ENCODE results near the gene PUM1. TPM values are rescaled to one million over a fixed set of nuclear protein-coding genes. Genes with fewer than 3 reads are reported as not detected.

Gene PUM1
- total and polyA plus RNA-seq, 4 donors = 18.1 to 49.2 (median 30.2) TPM

DNA sequence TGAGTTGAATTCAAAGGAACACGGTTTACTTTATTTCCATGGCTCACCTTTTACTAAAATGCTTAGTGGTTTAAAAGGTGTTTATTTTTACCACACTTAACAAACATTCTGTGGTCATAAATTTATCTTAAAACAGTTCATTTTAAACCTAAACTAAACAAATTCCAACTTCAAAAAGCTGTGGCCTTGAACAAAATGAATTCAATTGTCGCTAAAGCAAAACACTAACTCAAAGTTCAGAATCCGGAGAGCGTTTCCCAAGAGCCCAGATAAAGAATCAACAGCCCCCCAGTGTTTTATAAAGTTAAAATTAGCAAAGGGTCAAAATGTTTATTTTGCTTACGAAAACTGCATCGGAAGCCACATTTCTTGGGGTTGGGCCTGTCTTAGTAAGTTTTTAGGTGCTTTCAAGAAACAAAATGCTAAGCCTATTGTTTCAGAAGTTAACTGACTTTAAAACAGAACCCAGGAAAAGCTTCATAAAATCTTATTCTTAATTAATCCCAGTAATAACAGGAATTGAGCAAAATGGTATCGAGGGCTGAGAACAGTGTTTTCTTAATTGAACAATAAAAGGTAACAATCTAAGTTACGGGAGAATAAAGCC is 1.3 kb downstream of the PUM1 start:
- Histone ChIP-seq H3K9me3 (ENCODE audit: control insufficient read depth in 4 of 4, low read length in 3 of 4) (no peaks in the 10 kb centered on the region), H3K4me3 (ENCODE audit: low read depth in 1 of 3, low read length in 3 of 3) (peak overlapping the region; percentile 67 to 97 (median 86)), H3K9ac (ENCODE audit: low read depth in 1 of 2, low read length in 2 of 2) (peak overlapping the region; percentile 81 to 85), H3K27me3 (ENCODE audit: control insufficient read depth in 4 of 4, insufficient read depth in 4 of 4, low read length in 3 of 4) (no peaks in the 10 kb centered on the region), H3K36me3 (ENCODE audit: control insufficient read depth in 4 of 4, insufficient read depth in 3 of 4, low read depth in 1 of 4, low read length in 3 of 4) (peaks cover 0 to 2% (median under 1%) of the 10 kb centered on the region in 4 donors), H3K4me1 (ENCODE audit: control insufficient read depth in 4 of 4, insufficient read depth in 4 of 4, low read length in 3 of 4) (peaks cover 6 to 37% (median 30%) of the 10 kb centered on the region in 4 donors), H3K27ac (ENCODE audit: low read depth in 1 of 2, low read length in 2 of 2) (peak overlapping the region; percentile 24 to 97)
- under 1% methylated on average over 8 of the region's 8 CpGs for WGBS
- DNase-seq (ENCODE audit: low spot score) = no peak
- TF ChIP-seq HNF4A (conservative IDR thresholded peaks at IDR 0.05) (peak; percentile 50 to 52), SP1 (IDR thresholded peaks at IDR 0.05) (no peak)

GRCh38 chr1:31063631-31064030 is 1.9 kb downstream of the PUM1 start:
- WGBS = 7% methylated on average over 4 of the region's 4 CpGs
- Histone ChIP-seq H3K4me3 (ENCODE audit: low read depth in 1 of 3, low read length in 3 of 3) (peak overlapping the region in 2 of 3 donors; percentile 67 to 86), H3K36me3 (ENCODE audit: control insufficient read depth in 4 of 4, insufficient read depth in 3 of 4, low read depth in 1 of 4, low read length in 3 of 4) (peaks cover 0 to 8% (median 4%) of the 10 kb centered on the region in 4 donors), H3K9me3 (ENCODE audit: control insufficient read depth in 4 of 4, low read length in 3 of 4) (no peaks in the 10 kb centered on the region), H3K27ac (ENCODE audit: low read depth in 1 of 2, low read length in 2 of 2) (peak overlapping the region; percentile 24 to 97), H3K4me1 (ENCODE audit: control insufficient read depth in 4 of 4, insufficient read depth in 4 of 4, low read length in 3 of 4) (peaks cover 6 to 37% (median 30%) of the 10 kb centered on the region in 4 donors), H3K27me3 (ENCODE audit: control insufficient read depth in 4 of 4, insufficient read depth in 4 of 4, low read length in 3 of 4) (no peaks in the 10 kb centered on the region), H3K9ac (ENCODE audit: low read depth in 1 of 2, low read length in 2 of 2) (peak overlapping the region; percentile 34 to 81)
- DNase-seq (ENCODE audit: low spot score) = no peak
- TF ChIP-seq RAD21 (IDR thresholded peaks at IDR 0.05) (no peak), TAF1 (conservative IDR thresholded peaks at IDR 0.05) (no peak), HNF4G (IDR thresholded peaks at IDR 0.05) (no peak), FOXA2 (IDR thresholded peaks at IDR 0.05) (no peak), NR2F2 (IDR thresholded peaks at IDR 0.05) (no peak), JUND (IDR thresholded peaks at IDR 0.05) (no peak), ATF3 (IDR thresholded peaks at IDR 0.05) (no peak), RXRA (IDR thresholded peaks at IDR 0.05) (no peak), GABPA (IDR thresholded peaks at IDR 0.05 in 1 of 2, conservative IDR thresholded peaks at IDR 0.05 in 1 of 2) (no peak), EGR1 (IDR thresholded peaks at IDR 0.05; ENCODE audit: low read depth in 2 of 2) (no peak), CTCF (IDR thresholded peaks at IDR 0.05; ENCODE audit: low read depth, low read length, missing input control) (no peak), HNF4A (conservative IDR thresholded peaks at IDR 0.05) (no peak), YY1 (IDR thresholded peaks at IDR 0.05) (no peak)
- TF ChIP-seq, protein P1, sequence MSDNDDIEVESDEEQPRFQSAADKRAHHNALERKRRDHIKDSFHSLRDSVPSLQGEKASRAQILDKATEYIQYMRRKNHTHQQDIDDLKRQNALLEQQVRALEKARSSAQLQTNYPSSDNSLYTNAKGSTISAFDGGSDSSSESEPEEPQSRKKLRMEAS (IDR thresholded peaks at IDR 0.05) = no peak
- TF ChIP-seq, protein P2, sequence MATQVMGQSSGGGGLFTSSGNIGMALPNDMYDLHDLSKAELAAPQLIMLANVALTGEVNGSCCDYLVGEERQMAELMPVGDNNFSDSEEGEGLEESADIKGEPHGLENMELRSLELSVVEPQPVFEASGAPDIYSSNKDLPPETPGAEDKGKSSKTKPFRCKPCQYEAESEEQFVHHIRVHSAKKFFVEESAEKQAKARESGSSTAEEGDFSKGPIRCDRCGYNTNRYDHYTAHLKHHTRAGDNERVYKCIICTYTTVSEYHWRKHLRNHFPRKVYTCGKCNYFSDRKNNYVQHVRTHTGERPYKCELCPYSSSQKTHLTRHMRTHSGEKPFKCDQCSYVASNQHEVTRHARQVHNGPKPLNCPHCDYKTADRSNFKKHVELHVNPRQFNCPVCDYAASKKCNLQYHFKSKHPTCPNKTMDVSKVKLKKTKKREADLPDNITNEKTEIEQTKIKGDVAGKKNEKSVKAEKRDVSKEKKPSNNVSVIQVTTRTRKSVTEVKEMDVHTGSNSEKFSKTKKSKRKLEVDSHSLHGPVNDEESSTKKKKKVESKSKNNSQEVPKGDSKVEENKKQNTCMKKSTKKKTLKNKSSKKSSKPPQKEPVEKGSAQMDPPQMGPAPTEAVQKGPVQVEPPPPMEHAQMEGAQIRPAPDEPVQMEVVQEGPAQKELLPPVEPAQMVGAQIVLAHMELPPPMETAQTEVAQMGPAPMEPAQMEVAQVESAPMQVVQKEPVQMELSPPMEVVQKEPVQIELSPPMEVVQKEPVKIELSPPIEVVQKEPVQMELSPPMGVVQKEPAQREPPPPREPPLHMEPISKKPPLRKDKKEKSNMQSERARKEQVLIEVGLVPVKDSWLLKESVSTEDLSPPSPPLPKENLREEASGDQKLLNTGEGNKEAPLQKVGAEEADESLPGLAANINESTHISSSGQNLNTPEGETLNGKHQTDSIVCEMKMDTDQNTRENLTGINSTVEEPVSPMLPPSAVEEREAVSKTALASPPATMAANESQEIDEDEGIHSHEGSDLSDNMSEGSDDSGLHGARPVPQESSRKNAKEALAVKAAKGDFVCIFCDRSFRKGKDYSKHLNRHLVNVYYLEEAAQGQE (IDR thresholded peaks at IDR 0.05) = no peak
- TF ChIP-seq, protein P3, sequence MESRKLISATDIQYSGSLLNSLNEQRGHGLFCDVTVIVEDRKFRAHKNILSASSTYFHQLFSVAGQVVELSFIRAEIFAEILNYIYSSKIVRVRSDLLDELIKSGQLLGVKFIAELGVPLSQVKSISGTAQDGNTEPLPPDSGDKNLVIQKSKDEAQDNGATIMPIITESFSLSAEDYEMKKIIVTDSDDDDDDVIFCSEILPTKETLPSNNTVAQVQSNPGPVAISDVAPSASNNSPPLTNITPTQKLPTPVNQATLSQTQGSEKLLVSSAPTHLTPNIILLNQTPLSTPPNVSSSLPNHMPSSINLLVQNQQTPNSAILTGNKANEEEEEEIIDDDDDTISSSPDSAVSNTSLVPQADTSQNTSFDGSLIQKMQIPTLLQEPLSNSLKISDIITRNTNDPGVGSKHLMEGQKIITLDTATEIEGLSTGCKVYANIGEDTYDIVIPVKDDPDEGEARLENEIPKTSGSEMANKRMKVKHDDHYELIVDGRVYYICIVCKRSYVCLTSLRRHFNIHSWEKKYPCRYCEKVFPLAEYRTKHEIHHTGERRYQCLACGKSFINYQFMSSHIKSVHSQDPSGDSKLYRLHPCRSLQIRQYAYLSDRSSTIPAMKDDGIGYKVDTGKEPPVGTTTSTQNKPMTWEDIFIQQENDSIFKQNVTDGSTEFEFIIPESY (IDR thresholded peaks at IDR 0.05) = no peak
